ENCODE data around the gene UGT1A1.

DNA sequence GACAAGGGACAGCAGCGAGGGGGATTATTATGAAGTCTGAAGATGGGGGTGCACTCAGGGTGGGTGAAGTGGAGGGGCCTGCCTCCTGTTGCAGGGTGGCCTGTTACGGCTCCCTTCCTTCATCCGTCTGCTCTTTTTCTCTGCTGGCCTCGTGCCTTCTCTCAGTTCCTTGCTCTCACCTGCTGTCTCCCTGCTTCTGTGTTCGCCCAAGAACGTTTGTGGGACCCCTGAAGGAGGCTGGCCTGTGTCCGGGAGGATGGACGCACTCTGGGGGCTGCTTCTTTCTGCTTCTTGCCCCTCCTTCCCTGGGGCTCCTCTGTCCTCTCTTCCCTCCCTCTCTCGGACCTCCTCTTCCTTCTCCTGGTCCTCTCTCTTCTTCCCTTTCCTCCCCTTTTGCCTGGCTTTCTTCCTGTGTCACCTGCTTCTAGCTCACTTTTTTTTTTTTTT, 31.8 kb downstream of the UGT1A1 start:
- TF ChIP-seq EZH2 (IDR thresholded peaks at IDR 0.05; ENCODE audit: borderline replicate concordance, insufficient read depth, low read depth, low read length, poor library complexity, severe bottlenecking), result no peak
- TF ChIP-seq, protein P1, sequence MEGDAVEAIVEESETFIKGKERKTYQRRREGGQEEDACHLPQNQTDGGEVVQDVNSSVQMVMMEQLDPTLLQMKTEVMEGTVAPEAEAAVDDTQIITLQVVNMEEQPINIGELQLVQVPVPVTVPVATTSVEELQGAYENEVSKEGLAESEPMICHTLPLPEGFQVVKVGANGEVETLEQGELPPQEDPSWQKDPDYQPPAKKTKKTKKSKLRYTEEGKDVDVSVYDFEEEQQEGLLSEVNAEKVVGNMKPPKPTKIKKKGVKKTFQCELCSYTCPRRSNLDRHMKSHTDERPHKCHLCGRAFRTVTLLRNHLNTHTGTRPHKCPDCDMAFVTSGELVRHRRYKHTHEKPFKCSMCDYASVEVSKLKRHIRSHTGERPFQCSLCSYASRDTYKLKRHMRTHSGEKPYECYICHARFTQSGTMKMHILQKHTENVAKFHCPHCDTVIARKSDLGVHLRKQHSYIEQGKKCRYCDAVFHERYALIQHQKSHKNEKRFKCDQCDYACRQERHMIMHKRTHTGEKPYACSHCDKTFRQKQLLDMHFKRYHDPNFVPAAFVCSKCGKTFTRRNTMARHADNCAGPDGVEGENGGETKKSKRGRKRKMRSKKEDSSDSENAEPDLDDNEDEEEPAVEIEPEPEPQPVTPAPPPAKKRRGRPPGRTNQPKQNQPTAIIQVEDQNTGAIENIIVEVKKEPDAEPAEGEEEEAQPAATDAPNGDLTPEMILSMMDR (IDR thresholded peaks at IDR 0.05), result no peak
